Measurements from ENCODE around the gene TMEM143. TPM values are rescaled to one million over a fixed set of nuclear protein-coding genes. Genes with fewer than 3 reads are reported as not detected.
A peak's percentile ranks its signal among the peaks of the same experiment; 100 is the strongest.
"Not testable (repeated sequence)": the region's sequence is repeated elsewhere in the genome, so short reads cannot be mapped to it uniquely, and the experiment has no call there.

TMEM143 gene
- total RNA-seq, 1 experiment from 2014 or later, result 7.4 TPM

- no peak for DNase-seq (ENCODE audit: low spot score)
- in situ Hi-C loops (cut with HindIII; ENCODE audit: low sequenced_read_pairs), result loop anchor here (10.0 kb wide), 1 partner anchor 74 kb away; no protein-coding TSS in a partner anchor
Measured at GRCh38 chr19:48338253-48338755, 25.4 kb downstream of the TMEM143 start.

GRCh38 chr19:48333467-48334384, 30.0 kb downstream of the TMEM143 start:
- DNase-seq (ENCODE audit: low spot score), result peak; percentile 51
- in situ Hi-C loops (cut with HindIII; ENCODE audit: low sequenced_read_pairs), result loop anchor here (10.0 kb wide), 1 partner anchor 69 kb away; no protein-coding TSS in a partner anchor

GRCh38 chr19:48332662-48333466, 30.9 kb downstream of the TMEM143 start:
- peak; percentile 99 for DNase-seq (ENCODE audit: low spot score)
- in situ Hi-C loops (cut with HindIII; ENCODE audit: low sequenced_read_pairs), result loop anchor here (10.0 kb wide), 1 partner anchor 68 kb away; no protein-coding TSS in a partner anchor

DNA sequence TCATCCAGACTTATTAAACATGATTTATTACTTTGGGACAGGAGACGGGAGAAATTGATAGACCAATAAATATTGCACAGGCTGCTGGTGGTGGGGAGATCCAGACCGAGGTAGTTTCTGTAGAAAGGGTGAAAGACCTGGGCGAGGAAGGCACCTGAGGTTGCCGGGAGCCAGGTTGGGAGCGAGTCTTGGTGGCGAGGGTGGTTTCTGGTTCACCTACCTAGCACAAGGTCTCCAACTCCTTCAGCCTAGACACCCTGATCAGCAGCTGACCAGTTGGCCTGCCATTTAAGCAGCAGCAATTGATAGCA, 31.4 kb downstream of the TMEM143 start:
- in situ Hi-C loops (cut with HindIII; ENCODE audit: low sequenced_read_pairs), result loop anchor here (10.0 kb wide), 1 partner anchor 68 kb away; no protein-coding TSS in a partner anchor

DNA sequence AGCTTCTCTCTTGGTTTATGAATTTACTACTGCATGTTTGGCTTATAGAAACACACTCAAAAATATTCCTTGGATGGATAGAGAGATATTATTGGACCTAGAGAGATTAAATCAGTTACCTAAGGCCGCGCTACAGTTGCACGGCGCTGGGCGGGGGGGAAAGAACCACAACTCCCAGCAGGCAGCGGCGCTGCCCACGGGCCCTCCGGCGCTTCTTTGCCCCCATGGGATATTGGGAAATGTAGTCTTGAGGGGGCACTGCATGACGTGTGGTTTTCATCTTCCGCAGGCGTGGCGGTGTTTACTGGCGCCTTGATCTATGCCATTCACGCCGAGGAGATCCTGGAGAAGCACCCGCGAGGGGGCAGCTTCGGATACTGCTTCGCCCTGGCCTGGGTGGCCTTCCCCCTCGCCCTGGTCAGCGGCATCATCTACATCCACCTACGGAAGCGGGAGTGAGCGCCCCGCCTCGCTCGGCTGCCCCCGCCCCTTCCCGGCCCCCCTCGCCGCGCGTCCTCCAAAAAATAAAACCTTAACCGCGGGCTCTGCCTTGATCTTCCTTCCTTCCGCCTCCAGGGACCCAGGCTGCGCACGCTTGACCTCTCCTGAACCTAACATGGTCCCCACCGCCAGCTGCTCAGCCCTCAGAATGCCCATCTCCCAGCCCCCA, 33.6 kb downstream of the TMEM143 start:
- in situ Hi-C loops (cut with HindIII; ENCODE audit: low sequenced_read_pairs), result loop anchor here (10.0 kb wide), 1 partner anchor 65 kb away; no protein-coding TSS in a partner anchor
- DNase-seq (ENCODE audit: low spot score), result peak; percentile 96

More for the DNA sequence above, 31.4 kb downstream of the TMEM143 start:
- no peak for DNase-seq (ENCODE audit: low spot score)

DNA sequence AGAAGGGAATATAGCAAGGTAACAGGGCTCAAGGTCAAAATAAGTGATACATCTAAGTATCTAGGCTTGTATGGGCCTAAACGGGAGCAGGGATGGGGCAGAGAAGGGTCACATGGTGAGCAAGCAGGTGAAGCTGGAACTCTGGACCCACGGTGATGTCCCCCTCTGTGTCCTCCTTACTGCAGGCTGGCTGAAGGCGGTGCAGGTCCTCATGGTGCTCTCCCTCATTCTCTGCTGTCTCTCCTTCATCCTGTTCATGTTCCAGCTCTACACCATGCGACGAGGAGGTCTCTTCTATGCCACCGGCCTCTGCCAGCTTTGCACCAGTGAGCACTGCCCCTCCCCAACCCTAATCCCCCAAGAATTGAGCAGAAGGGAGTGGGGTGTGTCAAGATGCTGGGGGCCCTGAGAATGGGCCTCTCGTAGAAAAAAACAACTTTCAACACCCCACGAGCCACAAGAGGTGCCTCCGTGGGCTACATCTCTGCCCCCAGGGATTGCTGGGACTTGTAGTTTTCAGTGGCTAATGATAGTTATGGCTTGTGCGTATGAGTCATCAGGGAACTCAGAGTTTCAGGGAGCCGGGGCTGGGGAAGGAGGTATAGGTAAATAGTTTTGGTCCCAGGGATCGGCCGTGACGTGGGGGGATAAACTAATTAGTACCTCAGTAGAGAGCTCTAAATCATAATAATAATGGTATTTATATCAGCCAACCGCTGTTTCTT, 34.4 kb downstream of the TMEM143 start:
- DNase-seq (ENCODE audit: low spot score), result no peak
- in situ Hi-C loops (cut with HindIII; ENCODE audit: low sequenced_read_pairs), result no loop called here

- DNase-seq (ENCODE audit: low spot score), result peak; percentile 51
- in situ Hi-C loops (cut with HindIII; ENCODE audit: low sequenced_read_pairs), result no loop called here
Measured at GRCh38 chr19:48325265-48325910, 38.4 kb downstream of the TMEM143 start, which contains the start of gene EMP3. Gene EMP3 (plus strand): TSS chr19:48325552. CDS start chr19:48326845, 1,293 bp downstream.

DNA sequence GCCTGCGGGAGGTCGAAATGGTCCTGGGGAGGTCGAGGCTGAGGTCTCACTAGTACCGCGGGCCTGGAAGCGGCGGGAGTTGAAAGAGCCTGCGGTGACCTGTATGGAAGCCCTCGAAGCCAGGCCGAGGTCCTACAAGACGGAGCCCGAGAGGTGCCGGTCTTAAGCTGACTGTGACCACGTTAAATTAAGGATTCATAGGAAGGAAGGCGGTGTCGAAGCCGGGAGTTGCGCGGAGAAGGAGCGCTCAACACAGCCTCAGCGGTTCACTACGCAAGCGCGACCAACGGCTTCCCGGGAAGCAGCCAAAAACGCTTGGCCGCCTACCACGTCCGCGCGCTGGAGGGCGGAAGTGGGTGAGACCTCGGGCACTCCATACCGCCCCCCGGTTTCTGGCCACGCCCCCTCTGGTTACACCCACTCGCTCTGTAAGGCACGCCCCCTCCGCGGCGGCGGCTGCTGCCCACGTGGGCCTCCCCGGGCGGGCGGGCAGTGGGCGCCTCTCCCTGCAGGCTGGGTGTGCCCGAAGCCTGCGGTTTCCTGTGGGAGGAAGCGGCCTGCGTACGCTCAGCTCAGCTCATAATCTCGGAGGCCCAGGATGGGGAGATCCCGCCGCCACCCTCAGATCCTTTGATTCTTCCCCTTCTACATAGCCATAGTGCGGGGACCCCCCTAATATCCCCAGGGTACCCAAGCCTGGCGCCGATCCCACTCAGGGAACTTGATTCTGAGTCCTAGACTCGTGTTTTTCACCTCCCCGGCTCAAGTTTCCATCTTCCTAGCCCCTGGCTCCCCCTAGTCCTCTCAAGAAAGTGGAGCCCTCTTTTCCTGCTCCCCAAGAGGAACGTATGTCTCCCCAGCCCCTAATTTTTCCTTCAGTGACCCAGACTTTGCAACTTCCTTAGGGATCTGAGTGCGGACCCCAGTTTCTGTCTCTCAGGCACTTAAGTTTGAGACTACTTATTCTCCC, 41.8 kb downstream of the TMEM143 start:
- DNase-seq (ENCODE audit: low spot score), result peak; percentile 91
- in situ Hi-C loops (cut with HindIII; ENCODE audit: low sequenced_read_pairs), result no loop called here

DNA sequence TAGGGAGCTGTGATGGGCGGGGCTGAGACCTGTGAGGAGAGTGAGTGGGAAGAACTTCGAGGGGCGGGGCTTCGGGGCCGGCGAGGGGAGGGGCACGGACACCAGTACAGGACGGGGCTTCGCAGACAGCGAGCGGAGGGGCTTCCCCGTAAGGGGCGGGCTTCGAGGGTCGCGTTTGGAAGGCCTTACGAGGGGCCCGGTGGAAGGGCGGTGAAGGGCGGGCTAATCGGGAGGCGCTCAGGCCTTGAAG, 42.4 kb downstream of the TMEM143 start:
- peak; percentile 84 for DNase-seq (ENCODE audit: low spot score)
- in situ Hi-C loops (cut with HindIII; ENCODE audit: low sequenced_read_pairs), result no loop called here

GRCh38 chr19:48319647-48320541, 43.8 kb downstream of the TMEM143 start:
- peak; percentile 57 for DNase-seq (ENCODE audit: low spot score)
- in situ Hi-C loops (cut with HindIII; ENCODE audit: low sequenced_read_pairs), result no loop called here

DNA sequence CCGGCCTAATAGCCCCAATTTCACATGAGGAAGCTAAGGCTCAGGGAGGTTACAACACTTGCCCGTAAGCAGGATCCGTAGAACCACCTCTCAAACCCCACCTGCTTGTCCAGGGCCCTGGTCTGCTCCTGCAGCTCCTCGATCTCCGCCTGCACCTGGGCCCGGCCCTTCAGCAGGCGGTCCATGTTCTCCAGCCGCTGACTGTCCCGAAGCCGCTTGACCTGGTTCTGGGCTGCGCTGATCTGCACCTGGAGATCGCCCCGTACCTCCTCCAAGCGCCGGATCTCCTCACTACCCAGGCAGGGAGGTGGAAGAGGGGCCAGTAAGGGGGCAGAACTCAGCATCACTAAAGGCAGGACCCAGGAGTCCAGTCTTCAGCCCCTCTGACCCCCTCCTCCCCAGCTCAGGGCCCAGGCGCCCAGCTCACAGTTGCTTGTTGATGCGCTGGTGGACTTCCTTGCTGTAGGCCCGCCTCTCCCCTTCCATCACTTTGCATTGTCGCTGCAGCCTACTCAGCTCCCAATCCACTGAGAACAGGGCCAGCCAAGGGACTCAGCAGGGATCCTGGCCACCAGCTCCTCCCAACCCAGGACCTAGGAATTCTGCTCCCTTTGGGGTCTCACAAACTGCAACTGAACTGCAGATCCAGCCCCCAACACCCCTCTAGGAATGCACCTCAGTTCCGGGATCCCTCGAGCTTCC, 45.3 kb downstream of the TMEM143 start:
- in situ Hi-C loops (cut with HindIII; ENCODE audit: low sequenced_read_pairs), result no loop called here
- no peak for DNase-seq (ENCODE audit: low spot score)

DNA sequence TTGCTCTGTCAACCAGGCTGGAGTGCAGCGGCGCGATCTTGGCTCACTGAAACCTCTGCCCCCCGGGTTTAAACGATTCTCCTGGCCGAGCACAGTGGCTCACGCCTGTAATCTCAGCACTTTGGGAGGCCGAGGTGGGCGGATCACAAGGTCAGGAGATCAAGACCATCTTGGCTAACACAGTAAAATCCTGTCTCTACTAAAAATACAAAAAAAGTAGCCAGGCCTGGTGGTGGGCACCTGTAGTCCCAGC, 46.1 kb downstream of the TMEM143 start:
- in situ Hi-C loops (cut with HindIII; ENCODE audit: low sequenced_read_pairs); DNase-seq (ENCODE audit: low spot score): not testable (repeated sequence)

DNA sequence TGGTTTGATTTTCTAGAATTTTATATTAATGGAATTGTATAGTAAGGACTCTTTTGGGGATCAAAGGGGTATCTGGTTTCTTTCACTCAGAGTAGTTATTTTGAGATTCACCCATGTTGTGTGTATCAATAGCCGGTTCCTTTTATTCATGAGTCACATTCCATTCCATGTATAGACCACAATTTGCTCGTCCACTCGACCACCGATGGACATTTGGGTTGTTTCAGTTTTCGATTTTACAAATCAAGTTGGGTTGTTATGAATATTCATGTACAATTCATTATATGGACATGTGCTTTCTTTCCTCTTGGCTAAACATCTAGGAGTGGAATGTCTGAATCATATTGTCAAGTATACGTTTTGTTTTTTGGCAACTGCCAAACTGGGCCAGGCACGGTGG, 48.0 kb downstream of the TMEM143 start:
- DNase-seq (ENCODE audit: low spot score), result no peak
- in situ Hi-C loops (cut with HindIII; ENCODE audit: low sequenced_read_pairs), result no loop called here

GRCh38 chr19:48311384-48311783, 52.4 kb downstream of the TMEM143 start:
- in situ Hi-C loops (cut with HindIII; ENCODE audit: low sequenced_read_pairs), result no loop called here
- DNase-seq (ENCODE audit: low spot score), result no peak

DNA sequence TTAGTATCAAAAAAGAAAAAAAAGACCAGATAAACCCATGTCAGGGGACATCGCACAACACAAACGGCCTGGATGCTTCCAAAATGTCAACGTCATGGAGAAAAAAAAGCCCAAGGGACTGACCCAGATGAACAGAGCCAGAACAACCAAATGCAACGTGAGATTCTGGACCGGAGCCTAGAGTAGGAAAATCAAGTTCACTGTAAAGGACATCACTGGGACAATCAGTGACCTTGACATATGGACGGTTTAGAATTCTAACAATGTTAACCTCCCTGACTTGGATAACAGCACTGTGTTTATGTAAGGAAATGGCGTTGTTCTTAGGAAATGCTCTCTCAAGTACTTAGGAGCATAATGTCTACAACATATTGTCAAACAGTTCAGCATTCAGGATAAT, 53.5 kb downstream of the TMEM143 start:
- in situ Hi-C loops (cut with HindIII; ENCODE audit: low sequenced_read_pairs), result no loop called here
- DNase-seq (ENCODE audit: low spot score), result no peak

GRCh38 chr19:48309731-48310130, 54.0 kb downstream of the TMEM143 start:
- DNase-seq (ENCODE audit: low spot score); in situ Hi-C loops (cut with HindIII; ENCODE audit: low sequenced_read_pairs): not testable (repeated sequence)
